ENCODE results near the gene ISL2. TPM values are rescaled to one million over a fixed set of nuclear protein-coding genes. Genes with fewer than 3 reads are reported as not detected.

The ISL2 gene
- total and polyA plus RNA-seq, 4 donors = not detected

DNA sequence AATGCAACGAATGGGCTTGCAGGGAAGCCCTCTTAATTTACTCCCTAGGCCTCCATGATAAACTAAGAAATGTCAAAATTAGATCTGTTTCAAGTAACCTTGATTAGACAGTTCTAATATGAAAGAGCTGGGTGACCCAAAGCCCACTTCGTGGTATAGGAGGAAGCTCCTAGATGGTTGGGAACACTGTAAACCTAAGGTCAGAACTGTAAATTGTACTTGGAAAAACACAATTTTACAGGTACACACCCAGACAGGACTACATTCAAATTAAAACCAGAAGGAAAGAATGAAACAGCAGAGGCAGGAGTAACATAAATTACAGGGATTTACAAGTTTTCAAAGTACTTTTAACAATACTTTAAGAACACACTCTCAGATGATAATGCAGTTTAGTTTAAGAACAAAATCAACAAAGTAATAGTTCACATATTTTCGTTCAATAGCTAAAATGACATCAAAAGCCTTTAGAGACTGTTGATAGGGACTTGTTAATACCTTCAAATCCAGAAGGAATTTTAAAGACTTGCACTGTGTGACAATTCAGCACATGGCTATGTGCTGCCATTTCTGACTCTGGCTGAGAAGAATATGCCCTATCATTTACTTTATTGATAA, 18.4 kb downstream of the ISL2 start:
- intact Hi-C loops (cut with DNase I) = no loop called here
- Histone ChIP-seq H3K4me3 (ENCODE audit: low read length in 2 of 2) (no peak overlapping the region), H3K9me3 (ENCODE audit: control insufficient read depth, low read length) (no peaks in the 10 kb centered on the region), H3K36me3 (ENCODE audit: control insufficient read depth in 1 of 2, insufficient read depth in 2 of 2, low read length in 1 of 2) (peaks cover 3 to 4% of the 10 kb centered on the region in 2 donors), H3K27me3 (ENCODE audit: control insufficient read depth in 1 of 2, insufficient read depth in 2 of 2, low read length in 1 of 2) (no peaks in the 10 kb centered on the region), H3K4me1 (ENCODE audit: control insufficient read depth in 1 of 2, insufficient read depth in 2 of 2, low read length in 2 of 2) (no peaks in the 10 kb centered on the region), H3K27ac (ENCODE audit: low read depth in 1 of 2, low read length in 2 of 2) (no peak overlapping the region)
- no peak for DNase-seq
- WGBS, 2 donors = 90 to 92% methylated on average over 3 of the region's 3 CpGs
- no peak for ATAC-seq (ENCODE audit: low FRiP score)

GRCh38 chr15:76358453-76358852, 21.9 kb downstream of the ISL2 start:
- Histone ChIP-seq H3K27ac (ENCODE audit: low read depth in 1 of 2, low read length in 2 of 2) (no peak overlapping the region), H3K36me3 (ENCODE audit: control insufficient read depth in 1 of 2, insufficient read depth in 2 of 2, low read length in 1 of 2) (peaks cover 3 to 4% of the 10 kb centered on the region in 2 donors), H3K27me3 (ENCODE audit: control insufficient read depth in 1 of 2, insufficient read depth in 2 of 2, low read length in 1 of 2) (no peaks in the 10 kb centered on the region), H3K9me3 (ENCODE audit: control insufficient read depth, low read length) (no peaks in the 10 kb centered on the region), H3K4me1 (ENCODE audit: control insufficient read depth in 1 of 2, insufficient read depth in 2 of 2, low read length in 2 of 2) (no peaks in the 10 kb centered on the region), H3K4me3 (ENCODE audit: low read length in 2 of 2) (no peak overlapping the region)
- ATAC-seq (ENCODE audit: low FRiP score) (no peak), DNase-seq (no peak)
- 98 to 100% methylated on average over 3 of the region's 3 CpGs for WGBS, 2 donors
- intact Hi-C loops (cut with DNase I) = no loop called here

DNA sequence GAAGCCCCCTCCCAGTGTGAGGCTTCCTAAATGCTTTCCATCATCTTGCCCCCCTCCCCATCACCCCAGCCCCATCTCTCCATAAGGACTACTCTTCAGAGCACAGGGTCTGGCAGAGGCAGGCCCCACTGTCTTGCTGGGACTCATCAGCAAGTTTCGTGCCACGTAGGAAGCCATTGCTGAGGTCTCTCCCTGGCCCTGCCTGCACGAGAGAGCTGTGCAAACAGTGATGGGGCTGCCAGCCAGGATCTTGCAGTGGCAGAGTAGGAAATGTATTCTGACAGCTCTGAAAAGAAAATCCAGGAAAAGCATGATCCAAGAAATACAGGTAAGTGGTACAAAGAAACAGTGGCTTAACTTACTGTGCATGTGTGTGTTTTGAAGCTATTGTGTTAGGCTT, 22.6 kb downstream of the ISL2 start:
- H3K4me1 ChIP-seq (ENCODE audit: control insufficient read depth in 1 of 2, insufficient read depth in 2 of 2, low read length in 2 of 2) = no peaks in the 10 kb centered on the region
- peaks cover 3% of the 10 kb centered on the region in 2 donors for H3K36me3 ChIP-seq (ENCODE audit: control insufficient read depth in 1 of 2, insufficient read depth in 2 of 2, low read length in 1 of 2)
- ATAC-seq (ENCODE audit: low FRiP score) (no peak), DNase-seq (no peak)
- no peak overlapping the region for H3K27ac ChIP-seq (ENCODE audit: low read depth in 1 of 2, low read length in 2 of 2)
- H3K27me3 ChIP-seq (ENCODE audit: control insufficient read depth in 1 of 2, insufficient read depth in 2 of 2, low read length in 1 of 2) = no peaks in the 10 kb centered on the region
- WGBS, 2 donors = 57 to 81% methylated on average over 3 of the region's 3 CpGs
- no peak overlapping the region for H3K4me3 ChIP-seq (ENCODE audit: low read length in 2 of 2)
- H3K9me3 ChIP-seq (ENCODE audit: control insufficient read depth, low read length) = no peaks in the 10 kb centered on the region
- intact Hi-C loops (cut with DNase I) = no loop called here

DNA sequence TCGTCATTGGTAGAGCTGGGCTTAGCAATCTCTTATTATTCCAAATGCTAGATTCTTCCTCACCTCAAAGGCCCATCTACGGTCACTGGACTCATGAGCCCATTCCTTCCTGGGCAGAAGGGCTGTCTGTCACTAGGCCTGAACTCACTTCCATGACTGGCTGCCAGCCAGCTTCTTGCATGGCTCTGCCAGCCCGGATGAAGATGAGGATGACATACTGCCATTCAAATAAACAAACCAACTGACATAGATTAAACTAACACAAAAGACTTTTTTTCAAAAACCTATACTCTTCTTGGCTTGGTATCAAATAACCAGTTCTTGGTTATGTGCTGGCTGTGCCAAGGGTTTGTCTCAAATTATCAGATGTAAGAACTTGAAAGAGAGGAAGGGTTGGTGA, 23.8 kb downstream of the ISL2 start:
- ATAC-seq (ENCODE audit: low FRiP score) (no peak), DNase-seq (no peak)
- H3K27ac ChIP-seq (ENCODE audit: low read depth in 1 of 2, low read length in 2 of 2) = no peak overlapping the region
- no peaks in the 10 kb centered on the region for H3K4me1 ChIP-seq (ENCODE audit: control insufficient read depth in 1 of 2, insufficient read depth in 2 of 2, low read length in 2 of 2)
- no peak overlapping the region for H3K4me3 ChIP-seq (ENCODE audit: low read length in 2 of 2)
- no peaks in the 10 kb centered on the region for H3K27me3 ChIP-seq (ENCODE audit: control insufficient read depth in 1 of 2, insufficient read depth in 2 of 2, low read length in 1 of 2)
- whole genome bisulfite sequencing, 2 donors = 92 to 94% methylated on average over 3 of the region's 3 CpGs
- H3K9me3 ChIP-seq (ENCODE audit: control insufficient read depth, low read length) = no peaks in the 10 kb centered on the region
- intact Hi-C loops (cut with DNase I) = no loop called here
- H3K36me3 ChIP-seq (ENCODE audit: control insufficient read depth in 1 of 2, insufficient read depth in 2 of 2, low read length in 1 of 2) = peaks cover 3% of the 10 kb centered on the region in 2 donors

- no peak for ATAC-seq (ENCODE audit: low FRiP score)
- no peak for DNase-seq
- no peaks in the 10 kb centered on the region for H3K27me3 ChIP-seq (ENCODE audit: control insufficient read depth in 1 of 2, insufficient read depth in 2 of 2, low read length in 1 of 2)
- no peaks in the 10 kb centered on the region for H3K4me1 ChIP-seq (ENCODE audit: control insufficient read depth in 1 of 2, insufficient read depth in 2 of 2, low read length in 2 of 2)
- peaks cover 3% of the 10 kb centered on the region in 2 donors for H3K36me3 ChIP-seq (ENCODE audit: control insufficient read depth in 1 of 2, insufficient read depth in 2 of 2, low read length in 1 of 2)
- 85 to 87% methylated on average over 2 of the region's 2 CpGs for WGBS, 2 donors
- no peaks in the 10 kb centered on the region for H3K9me3 ChIP-seq (ENCODE audit: control insufficient read depth, low read length)
- H3K27ac ChIP-seq (ENCODE audit: low read depth in 1 of 2, low read length in 2 of 2) = no peak overlapping the region
- H3K4me3 ChIP-seq (ENCODE audit: low read length in 2 of 2) = no peak overlapping the region
- intact Hi-C loops (cut with DNase I) = no loop called here
Observed at GRCh38 chr15:76363251-76363650, 26.7 kb downstream of the ISL2 start.

DNA sequence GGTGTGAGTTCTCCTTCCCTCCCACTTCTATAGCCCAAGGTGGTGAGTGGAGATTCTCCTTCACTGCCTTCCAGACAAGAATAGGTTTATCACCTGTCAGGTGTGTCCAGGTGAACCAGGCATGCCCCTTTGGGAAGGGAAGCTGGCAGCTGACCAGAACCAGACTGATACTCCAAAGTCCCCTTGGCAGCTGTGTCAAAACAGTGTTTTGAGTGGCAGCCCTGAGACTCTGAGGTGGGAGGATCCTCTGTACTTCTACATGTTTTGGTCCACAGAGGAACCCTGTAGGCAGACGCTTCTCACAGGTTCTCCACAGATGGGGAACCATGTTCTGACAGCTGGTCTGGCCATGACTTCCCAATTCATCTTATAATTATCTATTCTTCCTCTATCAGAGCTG, 30.1 kb downstream of the ISL2 start:
- Histone ChIP-seq H3K36me3 (ENCODE audit: control insufficient read depth in 1 of 2, insufficient read depth in 2 of 2, low read length in 1 of 2) (no peaks in the 10 kb centered on the region), H3K9me3 (ENCODE audit: control insufficient read depth, low read length) (no peaks in the 10 kb centered on the region), H3K4me3 (ENCODE audit: low read length in 2 of 2) (no peak overlapping the region), H3K27me3 (ENCODE audit: control insufficient read depth in 1 of 2, insufficient read depth in 2 of 2, low read length in 1 of 2) (no peaks in the 10 kb centered on the region), H3K4me1 (ENCODE audit: control insufficient read depth in 1 of 2, insufficient read depth in 2 of 2, low read length in 2 of 2) (peaks cover 0 to 2% of the 10 kb centered on the region in 2 donors), H3K27ac (ENCODE audit: low read depth in 1 of 2, low read length in 2 of 2) (no peak overlapping the region)
- intact Hi-C loops (cut with DNase I) = no loop called here
- 85 to 97% methylated on average over 1 of the region's 1 CpG for WGBS, 2 donors
- no peak for DNase-seq
- ATAC-seq (ENCODE audit: low FRiP score) = no peak

DNA sequence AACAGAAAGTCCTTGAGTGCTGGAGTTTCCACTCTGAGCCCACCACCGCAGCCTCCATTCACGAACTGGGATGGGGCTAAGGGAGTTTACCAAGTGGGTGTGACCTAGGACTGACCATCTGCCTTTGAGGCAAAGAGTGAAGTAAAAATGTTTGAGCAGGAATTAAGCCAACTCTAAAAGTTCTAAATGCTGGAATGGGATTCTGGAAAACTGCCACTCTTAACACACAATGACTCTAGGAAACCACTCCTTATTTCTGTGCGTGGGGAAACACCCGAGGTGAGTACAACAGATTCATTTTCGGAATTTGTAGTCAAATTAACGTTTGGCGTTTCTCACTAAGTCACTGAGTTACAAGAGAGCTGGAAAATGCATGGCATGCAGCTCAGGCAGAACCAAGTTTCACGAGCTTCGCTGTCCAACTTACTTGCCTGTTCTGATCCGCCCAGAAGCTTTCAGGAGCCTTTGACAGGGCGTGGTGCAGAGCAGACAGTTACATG, 31.6 kb downstream of the ISL2 start:
- H3K27ac ChIP-seq (ENCODE audit: low read depth in 1 of 2, low read length in 2 of 2) = no peak overlapping the region
- H3K9me3 ChIP-seq (ENCODE audit: control insufficient read depth, low read length) = no peaks in the 10 kb centered on the region
- ATAC-seq (ENCODE audit: low FRiP score) (no peak), DNase-seq (no peak)
- H3K4me3 ChIP-seq (ENCODE audit: low read length in 2 of 2) = no peak overlapping the region
- H3K4me1 ChIP-seq (ENCODE audit: control insufficient read depth in 1 of 2, insufficient read depth in 2 of 2, low read length in 2 of 2) = peaks cover 0 to 2% of the 10 kb centered on the region in 2 donors
- intact Hi-C loops (cut with DNase I) = no loop called here
- WGBS, 2 donors = 13 to 17% methylated on average over 11 of the region's 11 CpGs
- peaks cover 0 to 2% of the 10 kb centered on the region in 2 donors for H3K36me3 ChIP-seq (ENCODE audit: control insufficient read depth in 1 of 2, insufficient read depth in 2 of 2, low read length in 1 of 2)
- H3K27me3 ChIP-seq (ENCODE audit: control insufficient read depth in 1 of 2, insufficient read depth in 2 of 2, low read length in 1 of 2) = no peaks in the 10 kb centered on the region

DNA sequence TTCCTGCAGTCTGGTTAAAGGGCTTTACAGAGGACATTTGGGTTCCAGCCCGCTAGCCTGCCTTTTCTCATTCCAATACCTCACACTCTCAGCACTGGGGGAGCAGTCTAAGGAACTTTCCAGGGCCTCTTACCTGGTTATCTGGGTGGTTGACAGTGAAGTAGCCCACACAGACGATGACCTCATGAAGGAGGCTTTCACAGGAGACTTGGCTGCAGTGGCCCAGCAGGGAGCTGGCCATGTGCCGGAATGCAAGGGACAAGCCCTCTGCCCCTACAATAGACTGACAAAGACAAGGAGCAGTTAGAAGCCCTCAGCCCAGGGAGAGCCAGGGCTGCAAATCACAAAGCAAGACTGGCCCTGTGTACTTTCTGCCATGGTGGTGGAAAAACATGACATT, 39.5 kb downstream of the ISL2 start:
- WGBS, 2 donors = 90 to 95% methylated on average over 3 of the region's 3 CpGs
- no peak overlapping the region for H3K4me3 ChIP-seq (ENCODE audit: low read length in 2 of 2)
- ATAC-seq (ENCODE audit: low FRiP score) (no peak), DNase-seq (no peak)
- H3K9me3 ChIP-seq (ENCODE audit: control insufficient read depth, low read length) = no peaks in the 10 kb centered on the region
- intact Hi-C loops (cut with DNase I) = no loop called here
- peaks cover 3 to 7% of the 10 kb centered on the region in 2 donors for H3K36me3 ChIP-seq (ENCODE audit: control insufficient read depth in 1 of 2, insufficient read depth in 2 of 2, low read length in 1 of 2)
- H3K27me3 ChIP-seq (ENCODE audit: control insufficient read depth in 1 of 2, insufficient read depth in 2 of 2, low read length in 1 of 2) = no peaks in the 10 kb centered on the region
- H3K27ac ChIP-seq (ENCODE audit: low read depth in 1 of 2, low read length in 2 of 2) = no peak overlapping the region
- H3K4me1 ChIP-seq (ENCODE audit: control insufficient read depth in 1 of 2, insufficient read depth in 2 of 2, low read length in 2 of 2) = no peaks in the 10 kb centered on the region

GRCh38 chr15:76376816-76377215, 40.2 kb downstream of the ISL2 start:
- no peak for DNase-seq
- H3K27ac ChIP-seq (ENCODE audit: low read depth in 1 of 2, low read length in 2 of 2) = no peak overlapping the region
- intact Hi-C loops (cut with DNase I) = no loop called here
- H3K27me3 ChIP-seq (ENCODE audit: control insufficient read depth in 1 of 2, insufficient read depth in 2 of 2, low read length in 1 of 2) = no peaks in the 10 kb centered on the region
- H3K36me3 ChIP-seq (ENCODE audit: control insufficient read depth in 1 of 2, insufficient read depth in 2 of 2, low read length in 1 of 2) = peaks cover 3 to 11% of the 10 kb centered on the region in 2 donors
- H3K4me1 ChIP-seq (ENCODE audit: control insufficient read depth in 1 of 2, insufficient read depth in 2 of 2, low read length in 2 of 2) = no peaks in the 10 kb centered on the region
- 75 to 87% methylated on average over 8 of the region's 8 CpGs for WGBS, 2 donors
- H3K4me3 ChIP-seq (ENCODE audit: low read length in 2 of 2) = no peak overlapping the region
- no peaks in the 10 kb centered on the region for H3K9me3 ChIP-seq (ENCODE audit: control insufficient read depth, low read length)
- no peak for ATAC-seq (ENCODE audit: low FRiP score)

Measured in aorta (tissue), 5 donors.